ENCODE results near the gene DECR2. TPM values are rescaled to one million over a fixed set of nuclear protein-coding genes. Genes with fewer than 3 reads are reported as not detected.
"Not testable (repeated sequence)": the region's sequence is repeated elsewhere in the genome, so short reads cannot be mapped to it uniquely, and the experiment has no call there.

Gene DECR2
- 14.1 TPM for total RNA-seq

GRCh38 chr16:401468-402348 lies at the start of gene DECR2:
Gene DECR2, plus strand, starts transcription at chr16:401885. Its CDS starts 79 bp downstream, at chr16:401964.
- peak; percentile 98 for DNase-seq

GRCh38 chr16:352547-353403 lies 48.9 kb upstream of the DECR2 start, which contains the start of gene AXIN1:
Gene AXIN1, minus strand, starts transcription at chr16:352723. Its CDS starts 5,698 bp downstream, at chr16:347025.
- peak; percentile 98 for DNase-seq

GRCh38 chr16:353404-354290 lies 48.0 kb upstream of the DECR2 start:
- no peak for DNase-seq

GRCh38 chr16:354291-354881 lies 47.3 kb upstream of the DECR2 start:
- DNase-seq, result no peak

GRCh38 chr16:354971-355461 lies 46.7 kb upstream of the DECR2 start:
- DNase-seq, result no peak

GRCh38 chr16:356741-357140 lies 44.9 kb upstream of the DECR2 start:
- no peak for DNase-seq

GRCh38 chr16:359067-359763 lies 42.5 kb upstream of the DECR2 start:
- DNase-seq, result no peak

GRCh38 chr16:359871-360697 lies 41.6 kb upstream of the DECR2 start:
- no peak for DNase-seq

- DNase-seq, result no peak
These were observed 40.9 kb upstream of the DECR2 start for GRCh38 chr16:360698-361336.

GRCh38 chr16:361341-361871 lies 40.3 kb upstream of the DECR2 start:
- DNase-seq, result no peak

- peak; percentile 77 for DNase-seq
These were observed 39.6 kb upstream of the DECR2 start for GRCh38 chr16:361872-362701.

- DNase-seq, result not testable (repeated sequence)
These were observed 39.0 kb upstream of the DECR2 start for GRCh38 chr16:362702-362999.

- DNase-seq, result no peak
These were observed 38.4 kb upstream of the DECR2 start for GRCh38 chr16:363110-363765.

- DNase-seq, result no peak
These were observed 37.8 kb upstream of the DECR2 start for GRCh38 chr16:363766-364490.

- DNase-seq, result no peak
These were observed 36.8 kb upstream of the DECR2 start for GRCh38 chr16:364595-365491.

GRCh38 chr16:366476-366875 lies 35.2 kb upstream of the DECR2 start:
- DNase-seq, result no peak
